HepG2 (cell line): ENCODE measurements around the gene SMAD7. TPM values are rescaled to one million over a fixed set of nuclear protein-coding genes. Genes with fewer than 3 reads are reported as not detected.

ENCODE experiments used
- DMAP1 ChIP-seq: IDR thresholded peaks from 2 replicates; pipeline ENCODE4 v1.6.1; 2016
- FOXP1 ChIP-seq, 2 experiments: fragments of 450-650 bp in 1 of 2; IDR thresholded peaks; 2 replicates each; pipeline ENCODE4 v1.6.1; 2017 to 2018; ENCODE audit warnings: antibody characterized with exemption in 1 of 2
- MED1 ChIP-seq: sonication (generic); formaldehyde crosslinking; IDR thresholded peaks from 2 replicates; pipeline ENCODE4 v1.4.0; 2020; ENCODE audit warnings: missing genetic modification reagents
- NFRKB ChIP-seq: fragments of 450-650 bp; IDR thresholded peaks from 2 replicates; pipeline ENCODE4 v1.6.1; 2017
- NR2C2 ChIP-seq: sonication (generic); formaldehyde crosslinking; IDR thresholded peaks from 2 replicates; pipeline ENCODE4 v1.4.0; 2020; ENCODE audit warnings: missing genetic modification reagents, mild to moderate bottlenecking, moderate library complexity, borderline replicate concordance
- RAD21 ChIP-seq: fragments of 450-650 bp; formaldehyde crosslinking; IDR thresholded peaks from 2 replicates; pipeline ENCODE4 v1.5.0; 2020; ENCODE audit warnings: mild to moderate bottlenecking
- RAD51 ChIP-seq: fragments of 450-650 bp; IDR thresholded peaks from 2 replicates; pipeline ENCODE4 v1.6.1; 2016; ENCODE audit warnings: borderline replicate concordance
- REXO4 ChIP-seq: sonication (generic); formaldehyde crosslinking; IDR thresholded peaks from 2 replicates; pipeline ENCODE4 v1.8.0; 2022; ENCODE audit warnings: missing genetic modification reagents, mild to moderate bottlenecking, borderline replicate concordance
- RXRB ChIP-seq: IDR thresholded peaks from 2 replicates; pipeline ENCODE4 v1.6.1; 2016; ENCODE audit warnings: borderline replicate concordance, missing genetic modification reagents, missing compliant biosample characterization
- SNAPC2 ChIP-seq: sonication (generic); formaldehyde crosslinking; IDR thresholded peaks from 2 replicates; pipeline ENCODE4 v1.8.1; 2022; ENCODE audit warnings: mild to moderate bottlenecking, missing genetic modification reagents
- ZNF230 ChIP-seq: sonication (generic); formaldehyde crosslinking; IDR thresholded peaks from 2 replicates; pipeline ENCODE4 v1.4.0; 2020; ENCODE audit warnings: mild to moderate bottlenecking, missing genetic modification reagents
- ZNF232 ChIP-seq: sonication (generic); formaldehyde crosslinking; IDR thresholded peaks from 2 replicates; pipeline ENCODE4 v1.4.0; 2020; ENCODE audit warnings: missing genetic modification reagents, borderline replicate concordance
- ZNF329 ChIP-seq: sonication (generic); formaldehyde crosslinking; IDR thresholded peaks from 2 replicates; pipeline ENCODE4 v1.9.0; 2021; ENCODE audit warnings: low read depth, mild to moderate bottlenecking, missing genetic modification reagents
- ZNF382 ChIP-seq: sonication (generic); formaldehyde crosslinking; IDR thresholded peaks from 2 replicates; pipeline ENCODE4 v1.5.0; 2020; ENCODE audit warnings: missing genetic modification reagents, mild to moderate bottlenecking, borderline replicate concordance
- ZNF460 ChIP-seq: sonication (generic); formaldehyde crosslinking; IDR thresholded peaks from 2 replicates; pipeline ENCODE4 v1.5.1; 2020; ENCODE audit warnings: missing genetic modification reagents, mild to moderate bottlenecking, borderline replicate concordance
- ZNF572 ChIP-seq: sonication (generic); formaldehyde crosslinking; IDR thresholded peaks from 2 replicates; pipeline ENCODE4 v1.5.1; 2020; ENCODE audit warnings: mild to moderate bottlenecking, missing genetic modification reagents
- ZNF777 ChIP-seq: sonication (generic); formaldehyde crosslinking; IDR thresholded peaks from 2 replicates; pipeline ENCODE4 v1.4.0; 2020; ENCODE audit warnings: missing genetic modification reagents
- ZNF891 ChIP-seq: sonication (generic); formaldehyde crosslinking; IDR thresholded peaks from 2 replicates; pipeline ENCODE4 v1.5.0; 2020; ENCODE audit warnings: mild to moderate bottlenecking, missing genetic modification reagents
- polyA plus RNA-seq, 8 experiments: library from polyadenylated mRNA; depleted of rRNA in 3 of 8; stranded (reverse) in 7 of 8; unstranded in 1 of 8; fragments of >200 nt; fragmentation: Illumina TruSeq in 4 of 8; extraction: Trizol in 4 of 8; gene quantifications; 2 replicates each; pipeline versions ENCODE4 v1.2.1 to v1.2.3, GENCODE V29; 2011 to 2016; ENCODE audit warnings: low read depth in 4 of 8, missing spikeins in 1 of 8, mixed read lengths in 1 of 8; ENCODE audit not compliant: insufficient read depth in 1 of 8
- total RNA-seq, 5 experiments: library from RNA; depleted of rRNA; stranded (reverse); fragments of >200 nt; fragmentation: Illumina TruSeq; extraction: Trizol; gene quantifications; 2 replicates each; pipeline ENCODE4 v1.2.3, GENCODE V29; 2016; ENCODE audit warnings: low read depth in 1 of 5
- TF ChIP-seq, protein P1 (sequence below): sonication (generic); formaldehyde crosslinking; IDR thresholded peaks from 2 replicates; pipeline ENCODE4 v1.5.0; 2020; ENCODE audit warnings: missing genetic modification reagents
- TF ChIP-seq, protein P2 (sequence below): sonication (generic); formaldehyde crosslinking; IDR thresholded peaks from 2 replicates; pipeline ENCODE4 v1.8.1; 2023; ENCODE audit warnings: mild to moderate bottlenecking, inconsistent platforms, moderate library complexity, missing genetic modification reagents, borderline replicate concordance
- TF ChIP-seq, protein P3 (sequence below), 2 experiments: sonication (generic) in 1 of 2; formaldehyde crosslinking in 1 of 2; IDR thresholded peaks; 2 replicates each; pipeline versions ENCODE4 v1.4.0 to v1.6.1; 2018 to 2020; ENCODE audit warnings: missing genetic modification reagents in 2 of 2, borderline replicate concordance in 1 of 2, low read depth in 1 of 2, mild to moderate bottlenecking in 1 of 2, missing biosample characterization in 1 of 2
- TF ChIP-seq, protein P4 (sequence below): sonication (generic); formaldehyde crosslinking; IDR thresholded peaks from 2 replicates; pipeline ENCODE4 v1.5.0; 2020; ENCODE audit warnings: missing genetic modification reagents
- TF ChIP-seq, protein P5 (sequence below): sonication (generic); formaldehyde crosslinking; IDR thresholded peaks from 2 replicates; pipeline ENCODE4 v1.9.0; 2022; ENCODE audit warnings: low read depth, missing genetic modification reagents

SMAD7 gene
- total and polyA plus RNA-seq, 2 of the 13 experiments (the other 11 are each of a cell fraction or from before 2014, with no cell fraction given) = 17.4 to 24.7 TPM

DNA sequence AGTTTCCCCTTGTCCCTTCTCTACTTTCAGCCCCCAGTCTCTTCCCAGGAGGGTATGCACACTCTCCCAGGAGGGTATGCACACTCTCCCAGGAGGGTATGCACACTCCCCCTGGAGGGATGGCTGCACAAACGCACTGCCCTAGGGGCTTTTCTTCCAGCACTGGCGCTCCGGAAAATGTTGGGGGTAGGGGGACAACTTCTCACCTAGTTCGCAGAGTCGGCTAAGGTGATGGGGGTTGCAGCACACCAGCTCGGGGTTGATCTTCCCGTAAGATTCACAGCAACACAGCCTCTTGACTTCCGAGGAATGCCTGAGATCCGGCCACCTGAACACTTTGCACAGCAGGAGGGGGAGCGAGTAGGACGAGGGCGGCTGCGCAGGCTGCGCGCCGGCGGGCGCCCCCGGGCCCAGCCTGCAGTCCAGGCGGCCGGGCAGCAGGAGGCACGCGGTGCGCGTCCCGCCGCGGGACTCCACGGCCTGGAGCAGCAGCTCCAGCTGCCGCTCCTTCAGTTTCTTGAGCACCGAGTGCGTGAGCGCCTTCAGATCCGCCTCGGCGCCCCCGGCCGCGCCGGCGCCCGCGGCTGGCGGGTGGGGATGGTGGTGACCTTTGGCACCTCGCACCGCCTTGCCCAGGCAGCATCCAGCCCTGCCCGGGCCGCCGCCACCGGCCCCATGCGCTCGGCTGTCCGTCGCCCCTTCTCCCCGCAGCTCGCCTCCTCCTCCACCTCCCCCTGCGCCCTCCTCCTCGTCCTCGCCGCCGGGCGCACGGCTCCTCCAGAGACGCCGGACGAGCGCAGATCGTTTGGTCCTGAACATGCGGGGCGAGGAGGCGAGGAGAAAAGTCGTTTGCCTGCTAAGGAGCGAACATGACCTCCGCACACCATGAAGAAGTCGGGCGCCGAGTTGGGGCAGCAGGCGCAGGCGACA lies 894 bp downstream of the SMAD7 start (continued):
- TF ChIP-seq, protein P1, sequence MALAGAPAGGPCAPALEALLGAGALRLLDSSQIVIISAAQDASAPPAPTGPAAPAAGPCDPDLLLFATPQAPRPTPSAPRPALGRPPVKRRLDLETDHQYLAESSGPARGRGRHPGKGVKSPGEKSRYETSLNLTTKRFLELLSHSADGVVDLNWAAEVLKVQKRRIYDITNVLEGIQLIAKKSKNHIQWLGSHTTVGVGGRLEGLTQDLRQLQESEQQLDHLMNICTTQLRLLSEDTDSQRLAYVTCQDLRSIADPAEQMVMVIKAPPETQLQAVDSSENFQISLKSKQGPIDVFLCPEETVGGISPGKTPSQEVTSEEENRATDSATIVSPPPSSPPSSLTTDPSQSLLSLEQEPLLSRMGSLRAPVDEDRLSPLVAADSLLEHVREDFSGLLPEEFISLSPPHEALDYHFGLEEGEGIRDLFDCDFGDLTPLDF (CRISPR knock-in tag) = no peak
- TF ChIP-seq FOXP1 (IDR thresholded peaks at IDR 0.05) (no peak), FOXP1 (CRISPR knock-in tag; IDR thresholded peaks at IDR 0.05) (no peak), RXRB (no peak), RAD21 (CRISPR knock-in tag) (peak; percentile 58; the same call in 1 of the 2 replicates), MED1 (CRISPR knock-in tag) (no peak), ZNF460 (no peak), ZNF232 (no peak), ZNF891 (CRISPR knock-in tag) (0 out of 2 replicates have a peak, but pooled peaks have one; percentile 31), ZNF572 (no peak), NFRKB (no peak), REXO4 (CRISPR knock-in tag) (no peak), NR2C2 (CRISPR knock-in tag) (peak; percentile 47; the same call in 1 of the 2 replicates), ZNF230 (CRISPR knock-in tag) (no peak; the same call in 1 of the 2 replicates), ZNF382 (CRISPR knock-in tag) (no peak), ZNF329 (CRISPR knock-in tag) (0 out of 2 replicates have a peak, but pooled peaks have one; percentile 17), DMAP1 (CRISPR knock-in tag) (0 out of 2 replicates have a peak, but pooled peaks have one; percentile 0), ZNF777 (CRISPR knock-in tag) (no peak), RAD51 (no peak), SNAPC2 (CRISPR knock-in tag) (no peak)
- TF ChIP-seq, protein P2, sequence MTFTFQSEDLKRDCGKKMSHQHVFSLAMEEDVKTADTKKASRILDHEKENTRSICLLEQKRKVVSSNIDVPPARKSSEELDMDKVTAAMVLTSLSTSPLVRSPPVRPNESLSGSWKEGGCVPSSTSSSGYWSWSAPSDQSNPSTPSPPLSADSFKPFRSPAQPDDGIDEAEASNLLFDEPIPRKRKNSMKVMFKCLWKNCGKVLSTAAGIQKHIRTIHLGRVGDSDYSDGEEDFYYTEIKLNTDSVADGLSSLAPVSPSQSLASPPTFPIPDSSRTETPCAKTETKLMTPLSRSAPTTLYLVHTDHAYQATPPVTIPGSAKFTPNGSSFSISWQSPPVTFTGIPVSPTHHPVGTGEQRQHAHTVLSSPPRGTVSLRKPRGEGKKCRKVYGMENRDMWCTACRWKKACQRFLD = no peak
- TF ChIP-seq, protein P3, sequence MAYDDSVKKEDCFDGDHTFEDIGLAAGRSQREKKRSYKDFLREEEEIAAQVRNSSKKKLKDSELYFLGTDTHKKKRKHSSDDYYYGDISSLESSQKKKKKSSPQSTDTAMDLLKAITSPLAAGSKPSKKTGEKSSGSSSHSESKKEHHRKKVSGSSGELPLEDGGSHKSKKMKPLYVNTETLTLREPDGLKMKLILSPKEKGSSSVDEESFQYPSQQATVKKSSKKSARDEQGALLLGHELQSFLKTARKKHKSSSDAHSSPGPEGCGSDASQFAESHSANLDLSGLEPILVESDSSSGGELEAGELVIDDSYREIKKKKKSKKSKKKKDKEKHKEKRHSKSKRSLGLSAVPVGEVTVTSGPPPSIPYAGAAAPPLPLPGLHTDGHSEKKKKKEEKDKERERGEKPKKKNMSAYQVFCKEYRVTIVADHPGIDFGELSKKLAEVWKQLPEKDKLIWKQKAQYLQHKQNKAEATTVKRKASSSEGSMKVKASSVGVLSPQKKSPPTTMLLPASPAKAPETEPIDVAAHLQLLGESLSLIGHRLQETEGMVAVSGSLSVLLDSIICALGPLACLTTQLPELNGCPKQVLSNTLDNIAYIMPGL (CRISPR knock-in tag; IDR thresholded peaks at IDR 0.05; ENCODE audit: borderline replicate concordance in 1 of 2, low read depth in 1 of 2) = peak in 1 of 2 experiments; percentile 11; a peak in 2 of 4 replicates
- TF ChIP-seq, protein P4, sequence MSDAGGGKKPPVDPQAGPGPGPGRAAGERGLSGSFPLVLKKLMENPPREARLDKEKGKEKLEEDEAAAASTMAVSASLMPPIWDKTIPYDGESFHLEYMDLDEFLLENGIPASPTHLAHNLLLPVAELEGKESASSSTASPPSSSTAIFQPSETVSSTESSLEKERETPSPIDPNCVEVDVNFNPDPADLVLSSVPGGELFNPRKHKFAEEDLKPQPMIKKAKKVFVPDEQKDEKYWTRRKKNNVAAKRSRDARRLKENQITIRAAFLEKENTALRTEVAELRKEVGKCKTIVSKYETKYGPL (CRISPR knock-in tag) = no peak
- TF ChIP-seq, protein P5, sequence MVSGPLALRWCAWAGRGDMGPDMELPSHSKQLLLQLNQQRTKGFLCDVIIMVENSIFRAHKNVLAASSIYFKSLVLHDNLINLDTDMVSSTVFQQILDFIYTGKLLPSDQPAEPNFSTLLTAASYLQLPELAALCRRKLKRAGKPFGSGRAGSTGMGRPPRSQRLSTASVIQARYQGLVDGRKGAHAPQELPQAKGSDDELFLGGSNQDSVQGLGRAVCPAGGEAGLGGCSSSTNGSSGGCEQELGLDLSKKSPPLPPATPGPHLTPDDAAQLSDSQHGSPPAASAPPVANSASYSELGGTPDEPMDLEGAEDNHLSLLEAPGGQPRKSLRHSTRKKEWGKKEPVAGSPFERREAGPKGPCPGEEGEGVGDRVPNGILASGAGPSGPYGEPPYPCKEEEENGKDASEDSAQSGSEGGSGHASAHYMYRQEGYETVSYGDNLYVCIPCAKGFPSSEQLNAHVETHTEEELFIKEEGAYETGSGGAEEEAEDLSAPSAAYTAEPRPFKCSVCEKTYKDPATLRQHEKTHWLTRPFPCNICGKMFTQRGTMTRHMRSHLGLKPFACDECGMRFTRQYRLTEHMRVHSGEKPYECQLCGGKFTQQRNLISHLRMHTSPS (CRISPR knock-in tag) = no peak
